LoVo (cell line): Measurements from ENCODE around the gene DCAF12L1.

Experiments
- DNase-seq: peaks from one replicate; pipeline ENCODE4 v3.0.0-alpha.2; 2016; ENCODE audit warnings: low spot score

The DCAF12L1 gene

DNA sequence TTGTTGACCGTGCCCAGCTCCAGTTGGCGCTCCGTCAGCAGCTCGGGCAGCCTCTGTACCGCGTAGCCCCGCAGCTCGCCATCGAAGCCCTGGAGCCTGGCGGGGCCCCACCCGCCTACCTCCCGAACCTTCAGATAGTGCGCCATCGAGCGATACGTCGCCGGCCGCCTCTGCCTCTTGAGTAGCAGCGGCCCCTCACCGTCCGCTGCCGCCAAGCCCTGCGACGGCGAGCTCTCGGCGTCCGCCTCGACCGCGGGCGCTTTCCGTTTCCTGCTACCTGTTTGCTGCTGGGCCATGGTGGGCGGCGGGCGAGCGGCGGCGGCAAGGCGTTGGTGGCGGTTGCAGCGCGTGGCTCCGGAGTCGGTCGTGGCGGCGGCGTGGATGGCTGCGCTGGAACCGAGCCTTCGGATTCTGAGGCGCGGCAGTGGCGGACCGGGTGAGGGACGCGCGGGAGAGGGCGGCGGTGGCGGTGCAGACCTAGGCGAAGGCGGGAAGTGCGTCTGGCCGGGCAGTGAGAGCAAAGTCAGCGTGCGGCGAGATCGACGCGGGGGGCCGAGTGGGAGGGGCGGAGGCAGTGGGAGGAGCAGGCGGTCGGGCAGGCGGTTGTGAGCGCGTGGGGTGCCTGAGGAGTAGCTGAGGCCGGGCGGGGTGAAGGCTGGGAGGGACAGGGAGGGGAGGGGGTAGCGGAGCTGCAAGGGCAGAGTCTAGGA is at the start of gene DCAF12L1:
DCAF12L1 (minus strand) TSS at position 502 of the 710 bp plus-strand sequence; CDS start at position 296, 206 bp downstream.
- no peak for DNase-seq

GRCh38 chrX:126580877-126581276 is 28.3 kb upstream of the DCAF12L1 start:
- no peak for DNase-seq

GRCh38 chrX:126575911-126576310 is 23.3 kb upstream of the DCAF12L1 start:
- no peak for DNase-seq

GRCh38 chrX:126557151-126557550 is 4.5 kb upstream of the DCAF12L1 start:
- DNase-seq = no peak

- no peak for DNase-seq
Observed at GRCh38 chrX:126551725-126552312, 795 bp downstream of the DCAF12L1 start.

GRCh38 chrX:126551306-126551705 is 1.3 kb downstream of the DCAF12L1 start:
- DNase-seq = no peak

- no peak for DNase-seq
Observed at GRCh38 chrX:126550816-126551215, 1.8 kb downstream of the DCAF12L1 start.

DNA sequence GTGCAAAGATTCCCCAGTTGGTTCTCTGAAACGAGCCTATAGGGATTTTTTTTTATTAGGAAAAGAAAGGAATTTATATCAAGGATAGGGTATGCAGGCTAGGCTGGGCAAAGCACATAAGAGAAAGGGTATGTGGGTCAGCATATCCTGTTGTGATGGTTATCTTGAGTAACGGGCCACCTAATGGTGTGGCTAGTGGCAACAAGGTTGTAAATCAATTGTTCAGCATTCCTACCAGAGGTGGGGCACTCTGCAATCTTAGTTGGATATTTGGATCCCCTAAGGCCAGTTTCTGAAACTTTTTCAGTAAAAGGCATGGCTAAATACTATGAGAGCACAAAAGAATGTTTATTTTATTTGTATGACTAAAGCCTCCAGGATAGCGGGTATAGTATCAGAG is 42.7 kb downstream of the DCAF12L1 start:
- DNase-seq = no peak
